ENCODE results near the gene IFRD2. TPM values are rescaled to one million over a fixed set of nuclear protein-coding genes. Genes with fewer than 3 reads are reported as not detected.
A peak's percentile ranks its signal among the peaks of the same experiment; 100 is the strongest.

IFRD2 gene
- total and polyA plus RNA-seq, 9 of the 15 experiments (the other 6 are each of a cell fraction or from before 2014, with no cell fraction given) = 30.5 to 115 (median 52.8) TPM

GRCh38 chr3:50319894-50320625 lies 27.8 kb upstream of the IFRD2 start (continued):
- TF ChIP-seq, protein P1, sequence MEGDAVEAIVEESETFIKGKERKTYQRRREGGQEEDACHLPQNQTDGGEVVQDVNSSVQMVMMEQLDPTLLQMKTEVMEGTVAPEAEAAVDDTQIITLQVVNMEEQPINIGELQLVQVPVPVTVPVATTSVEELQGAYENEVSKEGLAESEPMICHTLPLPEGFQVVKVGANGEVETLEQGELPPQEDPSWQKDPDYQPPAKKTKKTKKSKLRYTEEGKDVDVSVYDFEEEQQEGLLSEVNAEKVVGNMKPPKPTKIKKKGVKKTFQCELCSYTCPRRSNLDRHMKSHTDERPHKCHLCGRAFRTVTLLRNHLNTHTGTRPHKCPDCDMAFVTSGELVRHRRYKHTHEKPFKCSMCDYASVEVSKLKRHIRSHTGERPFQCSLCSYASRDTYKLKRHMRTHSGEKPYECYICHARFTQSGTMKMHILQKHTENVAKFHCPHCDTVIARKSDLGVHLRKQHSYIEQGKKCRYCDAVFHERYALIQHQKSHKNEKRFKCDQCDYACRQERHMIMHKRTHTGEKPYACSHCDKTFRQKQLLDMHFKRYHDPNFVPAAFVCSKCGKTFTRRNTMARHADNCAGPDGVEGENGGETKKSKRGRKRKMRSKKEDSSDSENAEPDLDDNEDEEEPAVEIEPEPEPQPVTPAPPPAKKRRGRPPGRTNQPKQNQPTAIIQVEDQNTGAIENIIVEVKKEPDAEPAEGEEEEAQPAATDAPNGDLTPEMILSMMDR (IDR thresholded peaks at IDR 0.05 in 2 of 3, conservative IDR thresholded peaks at IDR 0.05 in 1 of 3; ENCODE audit: insufficient read depth in 2 of 3, low read depth in 1 of 3, low read length in 3 of 3) = 0 out of 6 replicates have a peak, but pooled peaks of 2 of the 3 experiments have one; percentile 5 to 14
- TF ChIP-seq MTF1 (CRISPR knock-in tag; IDR thresholded peaks at IDR 0.05; ENCODE audit: borderline replicate concordance) = no peak
- no peak for TF ChIP-seq ZNF707 (CRISPR knock-in tag; conservative IDR thresholded peaks at IDR 0.05)
- TF ChIP-seq, protein P2, sequence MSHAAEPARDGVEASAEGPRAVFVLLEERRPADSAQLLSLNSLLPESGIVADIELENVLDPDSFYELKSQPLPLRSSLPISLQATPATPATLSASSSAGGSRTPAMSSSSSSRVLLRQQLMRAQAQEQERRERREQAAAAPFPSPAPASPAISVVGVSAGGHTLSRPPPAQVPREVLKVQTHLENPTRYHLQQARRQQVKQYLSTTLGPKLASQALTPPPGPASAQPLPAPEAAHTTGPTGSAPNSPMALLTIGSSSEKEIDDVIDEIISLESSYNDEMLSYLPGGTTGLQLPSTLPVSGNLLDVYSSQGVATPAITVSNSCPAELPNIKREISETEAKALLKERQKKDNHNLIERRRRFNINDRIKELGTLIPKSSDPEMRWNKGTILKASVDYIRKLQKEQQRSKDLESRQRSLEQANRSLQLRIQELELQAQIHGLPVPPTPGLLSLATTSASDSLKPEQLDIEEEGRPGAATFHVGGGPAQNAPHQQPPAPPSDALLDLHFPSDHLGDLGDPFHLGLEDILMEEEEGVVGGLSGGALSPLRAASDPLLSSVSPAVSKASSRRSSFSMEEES (CRISPR knock-in tag; IDR thresholded peaks at IDR 0.05) = no peak
- TF ChIP-seq STAT5A (IDR thresholded peaks at IDR 0.05; ENCODE audit: borderline replicate concordance, low read length) = no peak
- no peak for TF ChIP-seq ZNF3 (CRISPR knock-in tag; IDR thresholded peaks at IDR 0.05)
- no peak for TF ChIP-seq ZNF133 (CRISPR knock-in tag; IDR thresholded peaks at IDR 0.05)
- TF ChIP-seq HEY1 (CRISPR knock-in tag; IDR thresholded peaks at IDR 0.05; ENCODE audit: borderline replicate concordance) = no peak
- no peak for TF ChIP-seq ZNF583 (CRISPR knock-in tag; IDR thresholded peaks at IDR 0.05)
- no peak for TF ChIP-seq CBX5 (IDR thresholded peaks at IDR 0.05; ENCODE audit: borderline replicate concordance, low read depth)
- no peak for TF ChIP-seq CHD4 (IDR thresholded peaks at IDR 0.05; ENCODE audit: insufficient read depth, insufficient replicate concordance, low read depth, low read length, poor library complexity, severe bottlenecking)
- TF ChIP-seq FOXK1 (CRISPR knock-in tag; IDR thresholded peaks at IDR 0.05; ENCODE audit: borderline replicate concordance) = no peak
